Measurements from ENCODE around the gene ELF3. TPM values are rescaled to one million over a fixed set of nuclear protein-coding genes. Genes with fewer than 3 reads are reported as not detected.

The ELF3 gene
- total and polyA plus RNA-seq, 4 donors, result 10.1 to 38.7 (median 25.6) TPM

DNA sequence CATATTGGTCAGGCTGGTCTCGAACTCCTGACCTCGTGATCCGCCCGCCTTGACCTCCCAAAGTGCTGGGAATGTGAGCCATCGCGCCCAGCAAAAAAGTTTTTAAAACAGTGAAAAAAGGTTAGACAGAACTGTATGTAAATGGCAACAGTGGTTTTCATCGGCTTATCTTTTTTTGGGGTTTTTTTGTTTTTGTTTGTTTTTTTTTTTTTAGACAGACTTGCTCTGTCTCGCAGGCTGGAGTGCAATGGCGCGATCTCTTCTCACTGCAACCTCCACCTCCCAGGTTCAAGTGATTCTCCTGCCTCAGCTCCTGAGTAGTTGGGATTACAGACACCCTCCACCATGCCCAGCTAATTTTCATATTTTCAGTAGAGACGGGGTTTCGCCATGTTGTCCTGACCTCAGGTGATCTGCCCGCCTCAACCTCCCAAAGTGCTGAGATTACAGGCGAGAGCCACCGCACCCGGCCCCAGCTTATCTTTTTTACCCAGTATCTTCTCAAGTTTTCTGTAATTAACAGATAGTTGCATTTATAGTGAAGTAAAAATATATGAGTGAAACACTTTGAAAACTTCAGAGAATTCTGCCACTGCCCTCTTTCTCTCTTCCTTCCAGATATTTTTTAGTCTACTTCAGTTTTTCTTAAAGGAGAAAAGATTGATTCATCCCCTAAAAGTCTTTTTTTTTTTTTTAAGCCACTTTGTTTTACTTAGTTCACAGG is 42.0 kb upstream of the ELF3 start:
- Histone ChIP-seq H3K27me3 (ENCODE audit: control insufficient read depth in 4 of 4, insufficient read depth in 4 of 4, low read length in 3 of 4) (no peaks in the 10 kb centered on the region), H3K36me3 (ENCODE audit: control insufficient read depth in 4 of 4, insufficient read depth in 3 of 4, low read depth in 1 of 4, low read length in 3 of 4) (peaks cover 16 to 55% (median 48%) of the 10 kb centered on the region in 4 donors)

DNA sequence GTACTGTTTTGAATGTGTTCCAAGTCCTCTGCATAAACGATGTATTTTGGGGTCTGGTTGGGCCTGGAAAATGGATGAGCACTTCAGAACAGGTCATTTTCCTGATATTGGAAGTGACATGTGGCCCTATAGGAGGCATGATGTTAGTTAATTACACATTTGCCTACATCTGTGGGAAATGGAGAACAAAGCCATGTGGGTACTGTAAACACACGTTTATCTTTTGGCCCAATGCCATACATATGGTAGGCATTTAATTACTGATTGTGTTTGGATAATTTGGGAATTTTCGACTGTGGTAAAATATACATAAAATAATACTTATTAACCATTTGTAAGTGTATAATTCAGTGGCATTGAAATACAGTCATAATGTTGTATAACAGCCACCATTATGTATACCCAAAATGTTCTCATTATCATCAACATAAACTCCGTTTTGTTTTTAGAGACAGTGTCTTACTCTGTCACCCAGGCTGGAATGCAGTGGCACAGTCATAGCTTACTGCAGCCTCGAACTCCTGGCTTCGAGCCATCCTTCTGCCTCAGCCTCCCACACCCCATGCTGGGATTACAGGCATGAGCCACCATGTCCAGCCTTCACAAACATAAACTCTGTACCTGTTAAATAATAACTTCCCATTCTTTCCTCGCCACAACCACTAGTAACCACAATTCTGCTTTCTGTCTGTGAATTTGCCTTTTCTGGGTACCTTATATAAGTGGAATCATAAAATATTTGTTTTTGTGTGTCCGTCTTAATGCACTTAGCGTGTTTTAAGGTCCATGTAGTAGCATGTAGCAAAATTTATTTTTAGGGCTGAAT is 39.8 kb upstream of the ELF3 start:
- no peak overlapping the region for H3K27ac ChIP-seq (ENCODE audit: low read depth in 1 of 2, low read length in 2 of 2)
- H3K36me3 ChIP-seq (ENCODE audit: control insufficient read depth in 4 of 4, insufficient read depth in 3 of 4, low read depth in 1 of 4, low read length in 3 of 4), result peaks cover 13 to 40% (median 34%) of the 10 kb centered on the region in 4 donors
- no peaks in the 10 kb centered on the region for H3K4me1 ChIP-seq (ENCODE audit: control insufficient read depth in 4 of 4, insufficient read depth in 4 of 4, low read length in 3 of 4)
- DNase-seq (ENCODE audit: low spot score), result no peak
- TF ChIP-seq GABPA (IDR thresholded peaks at IDR 0.05 in 1 of 2, conservative IDR thresholded peaks at IDR 0.05 in 1 of 2), result no peak
- TF ChIP-seq, protein P1, sequence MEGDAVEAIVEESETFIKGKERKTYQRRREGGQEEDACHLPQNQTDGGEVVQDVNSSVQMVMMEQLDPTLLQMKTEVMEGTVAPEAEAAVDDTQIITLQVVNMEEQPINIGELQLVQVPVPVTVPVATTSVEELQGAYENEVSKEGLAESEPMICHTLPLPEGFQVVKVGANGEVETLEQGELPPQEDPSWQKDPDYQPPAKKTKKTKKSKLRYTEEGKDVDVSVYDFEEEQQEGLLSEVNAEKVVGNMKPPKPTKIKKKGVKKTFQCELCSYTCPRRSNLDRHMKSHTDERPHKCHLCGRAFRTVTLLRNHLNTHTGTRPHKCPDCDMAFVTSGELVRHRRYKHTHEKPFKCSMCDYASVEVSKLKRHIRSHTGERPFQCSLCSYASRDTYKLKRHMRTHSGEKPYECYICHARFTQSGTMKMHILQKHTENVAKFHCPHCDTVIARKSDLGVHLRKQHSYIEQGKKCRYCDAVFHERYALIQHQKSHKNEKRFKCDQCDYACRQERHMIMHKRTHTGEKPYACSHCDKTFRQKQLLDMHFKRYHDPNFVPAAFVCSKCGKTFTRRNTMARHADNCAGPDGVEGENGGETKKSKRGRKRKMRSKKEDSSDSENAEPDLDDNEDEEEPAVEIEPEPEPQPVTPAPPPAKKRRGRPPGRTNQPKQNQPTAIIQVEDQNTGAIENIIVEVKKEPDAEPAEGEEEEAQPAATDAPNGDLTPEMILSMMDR (IDR thresholded peaks at IDR 0.05; ENCODE audit: low read depth, low read length, missing input control), result no peak
- no peak for TF ChIP-seq HNF4A (conservative IDR thresholded peaks at IDR 0.05)
- no peak for TF ChIP-seq FOXA2 (IDR thresholded peaks at IDR 0.05)
- TF ChIP-seq, protein P2, sequence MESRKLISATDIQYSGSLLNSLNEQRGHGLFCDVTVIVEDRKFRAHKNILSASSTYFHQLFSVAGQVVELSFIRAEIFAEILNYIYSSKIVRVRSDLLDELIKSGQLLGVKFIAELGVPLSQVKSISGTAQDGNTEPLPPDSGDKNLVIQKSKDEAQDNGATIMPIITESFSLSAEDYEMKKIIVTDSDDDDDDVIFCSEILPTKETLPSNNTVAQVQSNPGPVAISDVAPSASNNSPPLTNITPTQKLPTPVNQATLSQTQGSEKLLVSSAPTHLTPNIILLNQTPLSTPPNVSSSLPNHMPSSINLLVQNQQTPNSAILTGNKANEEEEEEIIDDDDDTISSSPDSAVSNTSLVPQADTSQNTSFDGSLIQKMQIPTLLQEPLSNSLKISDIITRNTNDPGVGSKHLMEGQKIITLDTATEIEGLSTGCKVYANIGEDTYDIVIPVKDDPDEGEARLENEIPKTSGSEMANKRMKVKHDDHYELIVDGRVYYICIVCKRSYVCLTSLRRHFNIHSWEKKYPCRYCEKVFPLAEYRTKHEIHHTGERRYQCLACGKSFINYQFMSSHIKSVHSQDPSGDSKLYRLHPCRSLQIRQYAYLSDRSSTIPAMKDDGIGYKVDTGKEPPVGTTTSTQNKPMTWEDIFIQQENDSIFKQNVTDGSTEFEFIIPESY (IDR thresholded peaks at IDR 0.05), result no peak
- H3K27me3 ChIP-seq (ENCODE audit: control insufficient read depth in 4 of 4, insufficient read depth in 4 of 4, low read length in 3 of 4), result no peaks in the 10 kb centered on the region
- no peak overlapping the region for H3K9ac ChIP-seq (ENCODE audit: low read depth in 1 of 2, low read length in 2 of 2)
- 67% methylated on average over 9 of the region's 9 CpGs for WGBS
- H3K9me3 ChIP-seq (ENCODE audit: control insufficient read depth in 4 of 4, low read length in 3 of 4), result no peaks in the 10 kb centered on the region
- H3K4me3 ChIP-seq (ENCODE audit: low read depth in 1 of 3, low read length in 3 of 3), result no peak overlapping the region

More for the DNA sequence above, 42.0 kb upstream of the ELF3 start:
- H3K27ac ChIP-seq (ENCODE audit: low read depth in 1 of 2, low read length in 2 of 2), result no peak overlapping the region
- 89% methylated on average over 16 of the region's 16 CpGs for WGBS
- no peak overlapping the region for H3K9ac ChIP-seq (ENCODE audit: low read depth in 1 of 2, low read length in 2 of 2)
- TF ChIP-seq NR2F2 (IDR thresholded peaks at IDR 0.05), result no peak
- TF ChIP-seq GABPA (IDR thresholded peaks at IDR 0.05 in 1 of 2, conservative IDR thresholded peaks at IDR 0.05 in 1 of 2), result no peak
- TF ChIP-seq EGR1 (IDR thresholded peaks at IDR 0.05; ENCODE audit: low read depth in 2 of 2), result no peak
- no peak for TF ChIP-seq JUND (IDR thresholded peaks at IDR 0.05)
- TF ChIP-seq SP1 (IDR thresholded peaks at IDR 0.05), result no peak
- no peak for TF ChIP-seq RXRA (IDR thresholded peaks at IDR 0.05)
- TF ChIP-seq RAD21 (IDR thresholded peaks at IDR 0.05), result no peak
- TF ChIP-seq, protein P2 (IDR thresholded peaks at IDR 0.05), result no peak
- no peaks in the 10 kb centered on the region for H3K9me3 ChIP-seq (ENCODE audit: control insufficient read depth in 4 of 4, low read length in 3 of 4)
- DNase-seq (ENCODE audit: low spot score), result no peak
- no peaks in the 10 kb centered on the region for H3K4me1 ChIP-seq (ENCODE audit: control insufficient read depth in 4 of 4, insufficient read depth in 4 of 4, low read length in 3 of 4)
- H3K4me3 ChIP-seq (ENCODE audit: low read depth in 1 of 3, low read length in 3 of 3), result no peak overlapping the region

Measured in liver (tissue), 9 donors.